Measurements from ENCODE around the gene FCRL6.

DNA sequence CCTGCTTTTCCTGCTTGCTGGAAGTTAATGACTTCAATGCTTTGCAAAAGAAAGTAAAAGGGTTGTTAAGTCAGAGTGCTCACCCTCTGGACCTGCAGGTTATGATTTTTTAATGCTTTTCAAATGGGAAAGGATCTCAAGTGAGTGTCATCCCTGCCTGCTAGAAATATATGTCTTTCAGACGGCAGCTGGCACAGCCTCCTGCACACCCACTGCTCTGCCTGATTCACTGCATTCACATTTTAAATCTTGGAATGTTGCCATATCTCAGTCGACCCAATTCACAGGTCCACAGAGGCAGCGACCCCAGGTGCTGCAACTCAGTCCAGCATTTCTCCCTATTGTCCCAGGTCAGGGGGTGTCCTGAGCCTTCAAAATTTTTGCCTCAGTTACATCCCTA lies 10.7 kb upstream of the FCRL6 start:
- TF ChIP-seq, protein P1, sequence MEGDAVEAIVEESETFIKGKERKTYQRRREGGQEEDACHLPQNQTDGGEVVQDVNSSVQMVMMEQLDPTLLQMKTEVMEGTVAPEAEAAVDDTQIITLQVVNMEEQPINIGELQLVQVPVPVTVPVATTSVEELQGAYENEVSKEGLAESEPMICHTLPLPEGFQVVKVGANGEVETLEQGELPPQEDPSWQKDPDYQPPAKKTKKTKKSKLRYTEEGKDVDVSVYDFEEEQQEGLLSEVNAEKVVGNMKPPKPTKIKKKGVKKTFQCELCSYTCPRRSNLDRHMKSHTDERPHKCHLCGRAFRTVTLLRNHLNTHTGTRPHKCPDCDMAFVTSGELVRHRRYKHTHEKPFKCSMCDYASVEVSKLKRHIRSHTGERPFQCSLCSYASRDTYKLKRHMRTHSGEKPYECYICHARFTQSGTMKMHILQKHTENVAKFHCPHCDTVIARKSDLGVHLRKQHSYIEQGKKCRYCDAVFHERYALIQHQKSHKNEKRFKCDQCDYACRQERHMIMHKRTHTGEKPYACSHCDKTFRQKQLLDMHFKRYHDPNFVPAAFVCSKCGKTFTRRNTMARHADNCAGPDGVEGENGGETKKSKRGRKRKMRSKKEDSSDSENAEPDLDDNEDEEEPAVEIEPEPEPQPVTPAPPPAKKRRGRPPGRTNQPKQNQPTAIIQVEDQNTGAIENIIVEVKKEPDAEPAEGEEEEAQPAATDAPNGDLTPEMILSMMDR (IDR thresholded peaks at IDR 0.05 in 4 of 5, conservative IDR thresholded peaks at IDR 0.05 in 1 of 5), result no peak
- no peak for TF ChIP-seq POLR2A (IDR thresholded peaks at IDR 0.05)
